Uterine smooth muscle cell (primary cell): ENCODE measurements around the gene TBCEL. TPM values are rescaled to one million over a fixed set of nuclear protein-coding genes. Genes with fewer than 3 reads are reported as not detected.

Experiments
- total RNA-seq: library from RNA; depleted of rRNA; stranded (reverse); fragments of >200 nt; gene quantifications from 2 replicates; pipeline ENCODE4 v1.2.3, GENCODE V29; 2014

TBCEL gene, protein sequence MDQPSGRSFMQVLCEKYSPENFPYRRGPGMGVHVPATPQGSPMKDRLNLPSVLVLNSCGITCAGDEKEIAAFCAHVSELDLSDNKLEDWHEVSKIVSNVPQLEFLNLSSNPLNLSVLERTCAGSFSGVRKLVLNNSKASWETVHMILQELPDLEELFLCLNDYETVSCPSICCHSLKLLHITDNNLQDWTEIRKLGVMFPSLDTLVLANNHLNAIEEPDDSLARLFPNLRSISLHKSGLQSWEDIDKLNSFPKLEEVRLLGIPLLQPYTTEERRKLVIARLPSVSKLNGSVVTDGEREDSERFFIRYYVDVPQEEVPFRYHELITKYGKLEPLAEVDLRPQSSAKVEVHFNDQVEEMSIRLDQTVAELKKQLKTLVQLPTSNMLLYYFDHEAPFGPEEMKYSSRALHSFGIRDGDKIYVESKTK
- total RNA-seq = 16.4 and 24.9 TPM in 2 replicates

DNA sequence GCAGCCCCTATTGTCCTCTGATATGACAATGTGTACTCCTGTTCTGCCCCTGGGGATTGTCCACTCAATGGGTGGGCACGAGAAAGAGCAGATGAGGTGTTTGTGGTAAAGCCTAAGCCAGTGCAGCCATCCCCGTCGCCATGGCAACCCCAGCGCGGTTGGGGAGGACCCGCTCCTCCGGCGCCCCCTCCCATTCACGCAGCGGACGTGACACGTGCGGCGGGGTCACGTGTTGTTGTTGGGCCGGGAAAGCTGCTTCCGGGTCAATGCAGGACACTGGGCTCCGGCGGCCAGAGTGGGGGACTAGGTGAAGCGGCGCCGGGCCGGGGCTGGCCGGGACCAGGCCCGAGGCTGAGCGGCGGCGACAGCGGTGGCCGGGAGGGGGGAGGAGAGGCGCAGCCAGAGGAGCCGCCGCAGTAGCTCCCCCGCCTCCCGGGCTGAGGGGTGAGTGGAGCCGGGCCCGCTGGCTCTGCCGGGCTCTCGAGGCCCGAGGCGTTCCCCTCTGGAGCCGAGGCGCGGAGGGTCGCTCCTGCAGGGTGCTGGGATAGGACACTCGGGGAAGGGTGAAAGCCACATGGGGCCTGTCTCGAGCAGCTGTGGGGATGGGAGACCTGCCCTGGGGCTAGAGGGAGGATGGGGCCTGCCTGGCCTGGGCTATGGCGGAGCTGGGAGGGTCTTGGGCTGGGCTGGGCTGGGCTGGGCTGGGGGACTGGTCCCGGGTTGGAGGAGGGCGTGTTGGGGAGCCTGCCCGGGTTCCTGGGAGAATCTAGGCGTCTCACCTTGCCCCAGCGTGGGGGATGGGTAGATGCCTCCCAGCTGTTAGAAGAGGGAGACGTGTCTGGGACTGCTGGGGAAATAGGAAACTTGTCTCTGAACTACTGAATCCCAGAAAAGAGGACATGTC lies at the start of gene TBCEL:
Gene TBCEL (plus strand): TSS at position 255 of the 904 bp plus-strand sequence. CDS start 21,589 bp downstream, outside the sequence.

DNA sequence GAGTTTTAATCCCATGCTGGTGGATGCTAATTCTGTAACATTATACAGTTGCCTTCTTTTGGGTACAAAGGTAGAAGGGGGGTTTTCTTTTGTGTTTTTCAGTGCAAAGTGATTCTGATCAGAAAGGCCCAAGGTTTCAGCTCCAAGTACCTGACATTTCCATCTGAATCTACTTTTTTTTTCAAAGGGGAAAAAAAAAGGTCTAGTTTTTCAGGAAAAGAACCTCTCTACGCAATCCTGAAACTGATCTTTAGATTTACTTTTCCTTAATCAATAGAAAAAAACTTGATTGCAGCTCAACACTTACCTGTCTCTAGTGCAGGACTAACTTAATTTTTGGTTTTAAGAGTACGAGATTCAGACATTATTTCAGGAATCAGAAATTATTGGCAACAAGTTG lies 77.0 kb downstream of the TBCEL start, which contains the start of gene TECTA:
Gene TECTA (plus strand): TSS at position 301 of the 400 bp plus-strand sequence. CDS start 1,423 bp downstream, outside the sequence.

Other genes starting within 250 kb of the TBCEL start
- gene TECTA, start 77.1 kb downstream of the TBCEL start, total RNA-seq = 0.22 and 0.87 TPM in 2 replicates